Left colon (tissue), 2 donors: ENCODE measurements around the gene XRN1. TPM values are rescaled to one million over a fixed set of nuclear protein-coding genes. Genes with fewer than 3 reads are reported as not detected.

Experiments used
- ATAC-seq: fragments of 200-7000 bp; cut with Tn5 transposase; one replicate; pipeline ENCODE4 v1.9.1; 2020; ENCODE audit warnings: mild to moderate bottlenecking, moderate library complexity
- DNase-seq, 2 donors: peaks; one replicate each; pipeline ENCODE4 v3.0.0-alpha.2; 2020
- intact Hi-C, 2 donors: fragments of 100-400 bp; cut with DNase I in 1 of 2; cut with micrococcal nuclease in 1 of 2; formaldehyde crosslinking; loops; one replicate each; pipeline versions ENCODE4 v1.11.2 to v1.14.0; 2022; cut with DNase I, micrococcal nuclease
- long read RNA-seq: library from polyadenylated mRNA; unstranded; transcript quantifications from one replicate; pipeline ENCODE4 v2.0.0, GENCODE V29; 2021
- total RNA-seq, 2 donors: library from RNA; stranded (reverse); fragmentation: NEBNext Ultra II Directional; extraction: Animal tissue kit (Norgen Biotek cat#: 25700); gene quantifications; one replicate each; pipeline ENCODE4 v1.2.1, GENCODE V29; 2021
- donor health status: DM: no; HTN: no; CAD: no.
- donor health status: DM: yes; HTN: yes; CAD: no.

Gene XRN1, protein sequence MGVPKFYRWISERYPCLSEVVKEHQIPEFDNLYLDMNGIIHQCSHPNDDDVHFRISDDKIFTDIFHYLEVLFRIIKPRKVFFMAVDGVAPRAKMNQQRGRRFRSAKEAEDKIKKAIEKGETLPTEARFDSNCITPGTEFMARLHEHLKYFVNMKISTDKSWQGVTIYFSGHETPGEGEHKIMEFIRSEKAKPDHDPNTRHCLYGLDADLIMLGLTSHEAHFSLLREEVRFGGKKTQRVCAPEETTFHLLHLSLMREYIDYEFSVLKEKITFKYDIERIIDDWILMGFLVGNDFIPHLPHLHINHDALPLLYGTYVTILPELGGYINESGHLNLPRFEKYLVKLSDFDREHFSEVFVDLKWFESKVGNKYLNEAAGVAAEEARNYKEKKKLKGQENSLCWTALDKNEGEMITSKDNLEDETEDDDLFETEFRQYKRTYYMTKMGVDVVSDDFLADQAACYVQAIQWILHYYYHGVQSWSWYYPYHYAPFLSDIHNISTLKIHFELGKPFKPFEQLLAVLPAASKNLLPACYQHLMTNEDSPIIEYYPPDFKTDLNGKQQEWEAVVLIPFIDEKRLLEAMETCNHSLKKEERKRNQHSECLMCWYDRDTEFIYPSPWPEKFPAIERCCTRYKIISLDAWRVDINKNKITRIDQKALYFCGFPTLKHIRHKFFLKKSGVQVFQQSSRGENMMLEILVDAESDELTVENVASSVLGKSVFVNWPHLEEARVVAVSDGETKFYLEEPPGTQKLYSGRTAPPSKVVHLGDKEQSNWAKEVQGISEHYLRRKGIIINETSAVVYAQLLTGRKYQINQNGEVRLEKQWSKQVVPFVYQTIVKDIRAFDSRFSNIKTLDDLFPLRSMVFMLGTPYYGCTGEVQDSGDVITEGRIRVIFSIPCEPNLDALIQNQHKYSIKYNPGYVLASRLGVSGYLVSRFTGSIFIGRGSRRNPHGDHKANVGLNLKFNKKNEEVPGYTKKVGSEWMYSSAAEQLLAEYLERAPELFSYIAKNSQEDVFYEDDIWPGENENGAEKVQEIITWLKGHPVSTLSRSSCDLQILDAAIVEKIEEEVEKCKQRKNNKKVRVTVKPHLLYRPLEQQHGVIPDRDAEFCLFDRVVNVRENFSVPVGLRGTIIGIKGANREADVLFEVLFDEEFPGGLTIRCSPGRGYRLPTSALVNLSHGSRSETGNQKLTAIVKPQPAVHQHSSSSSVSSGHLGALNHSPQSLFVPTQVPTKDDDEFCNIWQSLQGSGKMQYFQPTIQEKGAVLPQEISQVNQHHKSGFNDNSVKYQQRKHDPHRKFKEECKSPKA (N-terminal part only)
- 10 to 100 TPM; 46.1 to 46.9 TPM for total RNA-seq
- long read RNA-seq, partial matches to known transcripts = 10 of 17 reads
- long read RNA-seq, other reads (novel, unspliced or antisense) = 7 of 17 reads

DNA sequence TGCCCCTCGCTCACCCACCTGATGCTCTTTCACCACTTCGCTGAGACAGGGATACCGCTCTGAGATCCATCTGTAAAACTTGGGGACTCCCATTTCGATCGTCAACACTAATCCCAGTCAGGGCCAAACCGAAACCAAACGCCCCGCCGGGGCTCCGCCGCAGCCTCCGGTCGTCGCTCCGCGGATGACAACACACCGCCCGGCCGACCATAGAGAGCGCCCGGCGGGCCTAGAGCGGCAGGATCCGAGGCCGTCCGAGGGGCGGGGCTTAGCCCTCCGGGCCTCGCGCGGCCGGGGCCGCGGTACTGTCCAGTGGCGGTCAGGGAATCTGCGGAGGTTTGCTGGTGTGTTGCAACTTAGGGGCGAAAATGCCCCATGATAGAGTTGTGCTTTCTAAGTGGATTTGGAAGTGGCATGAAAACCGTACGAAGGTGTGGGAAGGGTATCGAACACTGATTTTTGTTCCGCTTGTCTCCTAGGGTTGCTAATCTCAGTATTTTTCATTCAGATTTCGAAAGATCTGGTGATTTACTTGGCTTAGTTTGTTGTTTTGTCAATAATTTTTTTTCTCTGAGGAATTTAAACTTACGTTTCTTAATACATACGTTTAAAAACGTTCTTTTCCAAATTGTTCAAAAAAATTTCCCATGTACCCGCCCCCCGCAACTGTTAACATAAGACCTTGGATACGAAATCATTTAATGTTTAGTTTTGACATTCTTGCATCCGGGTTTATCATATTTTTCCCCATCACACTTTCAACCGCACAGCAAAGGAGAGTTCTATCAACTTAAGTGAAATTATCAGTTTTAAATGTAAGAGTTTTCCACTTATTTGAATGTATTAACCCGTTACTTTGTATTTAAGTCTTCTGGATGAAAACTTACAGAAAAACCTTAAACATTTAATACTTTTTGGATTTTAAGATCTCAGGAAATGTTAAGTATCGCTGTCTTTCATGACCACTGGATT lies at the start of gene XRN1:
TSS of gene XRN1 (minus strand) at position 186 of the 972 bp plus-strand sequence. CDS start at position 93, 93 bp downstream.
- intact Hi-C loops = no loop called here

DNA sequence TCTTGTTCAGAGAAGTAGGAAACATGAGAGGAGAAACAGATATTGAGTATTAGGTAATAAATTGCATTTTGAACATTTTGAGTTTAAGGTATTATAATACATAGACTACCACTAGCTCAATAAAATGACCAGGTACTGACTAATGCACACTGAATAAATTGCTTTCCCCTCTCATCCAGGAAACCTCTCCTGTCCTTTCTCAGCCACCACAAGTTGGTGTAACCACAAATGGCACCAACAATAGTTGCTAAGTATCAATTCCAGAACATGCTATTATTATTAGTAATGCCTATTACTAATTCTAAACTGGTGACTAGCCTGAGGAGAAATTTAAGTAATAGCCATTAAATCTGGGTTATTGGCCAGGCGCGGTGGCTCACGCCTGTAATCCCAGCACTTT lies 47.3 kb upstream of the XRN1 start:
- intact Hi-C loops = no loop called here
- DNase-seq = no peak
- no peak for ATAC-seq

More for the DNA sequence above, at the start of gene XRN1:
- ATAC-seq (peak; percentile 90), DNase-seq (peak; percentile 93 to 97)

DNA sequence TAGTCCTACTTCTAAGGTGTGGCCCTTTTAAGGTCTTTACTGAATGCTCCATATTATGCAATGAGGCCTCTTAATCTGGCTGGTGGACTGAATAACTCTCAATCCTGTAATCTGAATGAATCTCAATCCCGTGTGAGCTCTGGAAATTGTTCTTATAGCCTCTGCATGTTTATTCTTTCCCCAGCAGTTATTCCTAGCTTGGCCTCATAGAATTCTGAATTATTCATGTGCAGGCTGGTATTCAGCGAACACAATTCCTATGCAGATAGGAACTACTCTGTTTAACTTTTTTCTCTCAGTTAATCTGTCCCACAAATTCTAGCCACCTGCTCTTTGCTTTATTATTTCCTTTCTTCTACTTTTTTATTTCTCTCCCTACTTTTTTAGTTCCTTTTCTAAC lies 44.3 kb upstream of the XRN1 start:
- DNase-seq = no peak
- intact Hi-C loops = no loop called here
- ATAC-seq = no peak

DNA sequence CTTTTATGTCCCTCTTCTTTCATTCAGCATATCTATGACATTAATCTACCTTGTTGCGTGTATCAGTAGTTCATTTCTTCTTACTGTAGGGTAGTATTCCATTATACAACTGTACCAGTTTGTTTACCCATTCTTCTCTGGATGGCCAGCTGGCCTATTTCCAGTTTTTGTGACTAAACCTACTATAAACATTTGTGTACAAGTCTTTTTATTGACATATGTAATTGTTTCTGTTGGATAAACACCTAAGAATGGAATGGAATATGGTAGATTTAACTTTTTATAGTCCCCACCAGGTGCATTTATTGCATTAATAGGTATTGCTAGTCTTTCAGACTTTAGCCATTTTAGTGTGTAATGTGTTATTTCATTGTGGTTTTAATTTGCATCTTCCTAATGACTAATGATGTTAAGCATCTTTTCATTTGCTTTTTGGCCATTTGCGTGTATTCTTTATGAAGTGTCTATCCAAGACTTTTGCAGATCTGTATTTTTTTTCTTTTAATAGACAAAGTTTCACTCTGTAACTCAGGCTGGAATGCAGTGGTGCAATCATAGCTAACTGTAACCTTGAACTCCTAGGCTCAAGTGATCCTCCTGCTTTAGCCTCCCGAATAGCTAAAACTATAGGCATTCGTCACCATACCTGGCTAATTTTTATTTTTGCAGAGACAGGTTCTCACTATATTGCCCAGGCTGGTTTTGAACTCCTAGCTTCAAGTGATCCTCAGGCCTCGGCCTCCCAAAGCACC lies 41.9 kb upstream of the XRN1 start:
- no peak for DNase-seq
- intact Hi-C loops = no loop called here
- ATAC-seq = no peak

DNA sequence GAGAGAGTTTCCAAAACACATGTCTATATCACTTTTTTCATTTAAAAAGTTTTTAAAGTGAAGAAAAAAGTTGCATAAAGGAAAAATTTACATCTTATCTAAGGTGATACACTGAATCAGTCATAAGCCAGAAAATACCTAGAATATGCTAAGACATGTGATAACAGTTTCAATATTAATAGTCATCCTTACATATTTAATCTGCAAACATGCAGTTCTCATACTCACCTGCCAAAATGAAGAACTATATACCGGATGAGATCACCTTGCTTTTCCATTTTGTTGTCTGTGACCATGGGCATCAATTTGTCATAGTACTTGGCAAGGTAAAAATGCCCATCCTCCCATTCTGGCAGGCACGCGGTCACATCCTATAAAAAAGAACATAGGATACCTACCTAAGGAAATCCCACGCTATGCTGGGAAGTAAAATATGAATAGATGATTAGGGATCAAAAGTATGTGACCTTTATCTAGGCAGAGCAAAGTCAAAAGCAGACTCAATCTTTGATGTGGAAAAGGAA lies 37.1 kb upstream of the XRN1 start:
- no peak for DNase-seq
- ATAC-seq = no peak
- intact Hi-C loops = no loop called here

DNA sequence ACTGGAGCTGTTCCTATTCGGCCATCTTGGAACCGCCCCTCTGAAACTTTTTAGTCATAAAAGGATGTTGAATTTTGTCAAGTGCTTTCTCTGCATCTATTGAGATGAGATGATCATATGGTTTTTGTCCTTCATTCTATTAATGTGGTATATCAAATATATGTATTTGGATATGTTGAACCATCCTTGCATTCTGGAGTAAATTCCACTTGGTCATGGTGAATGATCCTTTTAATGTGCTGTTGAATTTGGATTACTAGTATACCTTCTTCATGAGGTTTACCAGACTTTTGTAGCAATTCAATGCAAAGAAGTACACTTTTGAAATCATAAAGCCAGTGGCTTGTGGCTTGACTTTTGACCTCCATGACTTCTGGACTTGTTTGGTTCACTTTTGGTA lies 33.4 kb upstream of the XRN1 start:
- intact Hi-C loops = no loop called here
- no peak for ATAC-seq
- DNase-seq = no peak

DNA sequence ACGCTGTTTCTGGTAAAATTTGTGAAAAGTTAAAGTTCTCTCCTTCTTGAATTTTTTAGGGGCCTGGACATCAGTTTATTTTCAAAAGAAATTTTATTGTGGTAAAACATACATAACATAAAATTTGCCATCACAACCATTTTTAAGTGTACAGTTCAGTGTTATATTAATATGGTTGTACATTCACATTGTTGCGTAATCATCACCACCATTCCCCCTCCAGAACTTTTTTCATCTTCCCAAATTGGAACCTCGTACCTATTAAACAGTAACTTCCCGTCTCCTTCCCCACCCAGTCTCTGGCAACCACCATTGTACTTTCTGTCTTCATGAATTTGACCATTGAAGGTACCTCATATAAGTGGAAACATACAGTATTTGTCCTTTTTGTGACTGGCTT lies 23.0 kb upstream of the XRN1 start:
- intact Hi-C loops = no loop called here
- ATAC-seq (no peak), DNase-seq (no peak)

DNA sequence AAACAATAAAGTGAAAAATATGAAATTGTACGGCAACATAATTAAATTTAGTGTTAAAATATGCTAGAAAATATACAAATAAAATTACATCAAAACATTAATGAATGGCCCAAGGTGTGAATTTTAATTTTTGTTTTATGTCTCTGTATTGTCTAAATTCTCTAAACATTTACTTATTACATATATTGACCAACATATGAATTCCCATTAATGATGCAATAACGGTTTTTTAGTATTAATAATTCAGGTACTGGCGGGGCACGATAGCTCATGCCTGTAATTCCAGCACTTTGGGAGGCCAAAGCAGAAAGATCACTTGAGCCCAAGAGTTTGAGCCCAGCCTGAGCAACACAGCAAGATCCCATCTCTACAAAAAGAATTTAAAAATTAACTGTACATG lies 20.6 kb upstream of the XRN1 start:
- ATAC-seq = no peak
- no peak for DNase-seq
- intact Hi-C loops = no loop called here

DNA sequence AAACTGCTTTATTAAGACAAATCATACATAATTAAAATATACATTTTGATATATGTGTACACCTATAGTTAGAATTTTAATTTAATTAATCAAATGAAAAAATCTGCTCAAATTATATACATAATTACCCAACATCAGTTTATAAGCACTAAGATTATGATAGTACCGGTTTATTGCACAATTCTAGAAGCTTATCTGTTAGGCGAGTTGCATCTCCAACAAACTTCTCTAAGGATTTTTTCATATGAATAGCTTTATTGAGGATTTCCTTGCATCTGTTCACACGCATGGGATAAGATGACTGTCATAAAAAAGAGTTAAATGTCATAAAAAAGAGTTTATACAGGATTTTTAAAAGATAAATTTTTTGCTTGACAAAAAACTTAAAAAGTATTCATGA lies 19.9 kb upstream of the XRN1 start:
- DNase-seq = no peak
- intact Hi-C loops = no loop called here
- no peak for ATAC-seq

DNA sequence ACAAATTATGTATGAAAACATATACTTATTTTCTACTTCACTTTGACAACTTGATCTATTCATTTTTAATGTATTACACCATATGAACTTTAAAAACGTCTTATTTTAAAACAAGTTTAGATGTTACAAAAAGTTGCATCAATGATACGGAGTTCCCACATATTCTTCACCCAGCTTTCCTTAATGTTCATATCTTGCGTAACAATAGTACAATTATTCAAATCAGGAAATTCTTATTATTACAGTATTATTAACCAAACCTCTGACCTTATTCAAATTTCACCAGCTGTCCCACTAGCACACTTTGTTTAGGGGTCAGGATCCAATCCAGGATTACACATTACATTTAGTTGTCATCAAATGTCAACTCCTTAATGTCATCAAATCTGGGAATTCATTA lies 12.9 kb upstream of the XRN1 start:
- intact Hi-C loops = no loop called here
- ATAC-seq (no peak), DNase-seq (no peak)

DNA sequence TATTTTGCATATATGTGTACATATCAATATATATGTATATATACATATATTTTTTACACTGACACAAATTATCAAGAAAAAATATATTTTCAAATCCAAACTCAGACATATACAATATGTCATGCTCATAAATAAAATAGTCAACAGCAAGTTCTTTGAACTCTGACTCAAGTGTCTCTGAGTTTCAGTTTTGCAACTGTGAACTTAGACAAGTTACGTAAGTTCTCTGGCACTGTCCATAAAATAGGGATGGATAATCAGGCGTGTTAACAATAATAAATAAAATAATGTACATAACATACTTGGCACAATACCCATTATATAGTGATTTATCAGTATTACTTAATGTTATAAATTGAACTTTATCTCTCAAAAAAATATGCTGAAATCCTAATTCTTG lies 12.1 kb upstream of the XRN1 start:
- intact Hi-C loops = no loop called here
- DNase-seq (no peak), ATAC-seq (no peak)

DNA sequence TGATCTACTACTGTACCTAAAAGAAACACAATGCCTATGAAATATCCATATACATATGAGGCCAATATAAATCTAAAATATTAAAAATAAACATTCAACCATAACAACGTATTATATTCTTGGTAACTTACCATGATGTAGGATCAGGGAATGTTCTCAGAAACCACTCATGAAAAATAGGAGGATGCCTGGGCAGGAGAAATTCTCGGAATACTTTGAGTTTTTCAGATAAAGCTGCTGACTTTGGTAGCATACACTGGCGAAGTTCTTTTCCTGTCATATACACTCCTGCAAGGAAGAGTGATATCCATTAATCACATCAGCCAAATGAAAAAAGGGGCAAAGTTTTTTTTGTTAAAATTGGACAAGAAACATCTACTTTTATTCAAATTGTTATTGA lies 11.3 kb upstream of the XRN1 start:
- no peak for ATAC-seq
- DNase-seq = no peak
- intact Hi-C loops = no loop called here

DNA sequence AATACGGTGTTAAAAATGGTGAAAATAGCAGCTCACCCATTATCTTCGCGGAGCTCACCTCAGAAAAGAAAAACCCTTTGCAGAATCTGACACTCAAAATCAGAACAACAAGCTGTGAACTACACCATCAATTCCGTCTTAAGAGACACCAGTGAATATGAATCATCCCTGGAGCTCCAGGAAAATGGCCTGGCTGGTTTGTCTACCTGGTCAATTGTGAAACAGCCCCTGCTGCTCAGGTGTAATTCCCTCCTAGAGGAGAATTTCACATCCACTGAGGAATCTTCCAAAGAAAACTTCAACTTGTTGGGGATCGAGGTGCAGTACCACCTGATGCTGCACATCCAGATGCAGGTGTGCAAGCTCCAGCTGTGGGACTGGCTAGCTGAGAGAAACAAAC lies 3.0 kb upstream of the XRN1 start:
- DNase-seq (no peak), ATAC-seq (no peak)
- intact Hi-C loops = no loop called here

DNA sequence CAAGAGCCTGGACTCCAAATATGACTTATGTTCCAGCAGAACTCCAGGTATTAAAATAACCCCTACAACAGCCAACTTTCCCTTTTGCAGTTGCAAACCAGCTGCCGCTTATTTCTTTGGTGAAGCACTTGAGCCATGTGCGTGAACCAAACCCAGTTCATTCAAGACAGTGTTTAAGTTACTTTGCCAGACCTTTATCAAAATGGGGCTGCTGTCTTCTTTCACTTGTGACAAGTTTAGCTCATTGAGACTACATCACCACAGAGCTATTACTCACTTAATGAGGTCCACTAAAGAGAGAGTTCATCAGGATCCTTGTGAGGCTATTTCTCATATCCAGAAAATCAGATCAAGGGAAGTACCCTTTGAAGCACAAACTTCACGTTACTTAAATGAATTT lies 2.4 kb upstream of the XRN1 start:
- no peak for ATAC-seq
- intact Hi-C loops = no loop called here
- no peak for DNase-seq

DNA sequence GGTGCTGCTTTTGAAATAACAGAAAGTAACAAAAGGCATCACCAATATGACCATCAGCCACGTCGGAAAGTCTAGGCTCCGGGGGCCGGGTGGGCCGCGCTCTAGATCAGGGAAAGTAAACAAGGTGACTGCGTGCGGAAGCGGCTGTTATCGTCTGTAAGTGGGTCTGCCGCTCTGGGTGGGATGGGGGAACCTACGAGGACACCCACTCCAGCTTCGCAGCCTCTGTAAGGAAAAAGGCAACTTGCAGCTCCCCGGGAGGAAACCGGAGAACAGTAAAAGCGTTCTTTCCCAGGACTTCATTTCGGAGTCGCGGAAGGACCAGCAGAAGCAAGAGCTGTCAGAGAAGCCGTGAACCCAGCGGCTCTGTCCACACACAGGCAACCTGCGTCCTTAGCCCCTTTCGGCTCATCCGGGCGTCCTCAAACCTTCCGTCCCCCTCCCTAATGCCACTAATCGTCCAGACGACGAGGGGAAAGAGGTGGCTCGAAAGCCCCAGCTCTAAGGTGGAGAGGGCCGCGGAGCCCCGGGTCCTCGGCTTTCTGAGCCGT lies 461 bp downstream of the XRN1 start:
- ATAC-seq = peak; percentile 42
- DNase-seq = peak; percentile 35 to 60
- intact Hi-C loops = no loop called here

DNA sequence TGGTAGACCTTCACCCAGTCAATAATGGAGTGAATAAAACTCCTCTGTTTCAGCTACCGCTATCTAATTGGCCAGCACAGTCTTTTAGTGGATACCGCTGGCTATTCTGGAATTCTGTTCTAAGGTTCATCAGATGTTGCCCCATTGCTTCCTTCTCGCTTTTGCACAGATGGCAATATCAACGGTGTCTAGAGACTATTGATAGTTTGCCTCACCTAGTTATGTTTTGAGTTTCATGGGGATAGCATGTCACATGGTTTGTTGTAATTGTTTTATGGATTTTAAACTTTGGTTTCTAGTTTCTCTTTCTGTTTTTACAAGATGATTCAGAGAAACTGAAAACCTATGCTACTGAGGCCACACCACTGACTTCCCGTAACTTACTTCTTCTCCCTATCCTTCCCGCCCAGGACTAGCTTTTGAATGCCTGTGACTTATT lies 2.0 kb downstream of the XRN1 start:
- intact Hi-C loops = no loop called here
- DNase-seq (peak in 1 of 2 donors; percentile 48), ATAC-seq (peak; percentile 75)

DNA sequence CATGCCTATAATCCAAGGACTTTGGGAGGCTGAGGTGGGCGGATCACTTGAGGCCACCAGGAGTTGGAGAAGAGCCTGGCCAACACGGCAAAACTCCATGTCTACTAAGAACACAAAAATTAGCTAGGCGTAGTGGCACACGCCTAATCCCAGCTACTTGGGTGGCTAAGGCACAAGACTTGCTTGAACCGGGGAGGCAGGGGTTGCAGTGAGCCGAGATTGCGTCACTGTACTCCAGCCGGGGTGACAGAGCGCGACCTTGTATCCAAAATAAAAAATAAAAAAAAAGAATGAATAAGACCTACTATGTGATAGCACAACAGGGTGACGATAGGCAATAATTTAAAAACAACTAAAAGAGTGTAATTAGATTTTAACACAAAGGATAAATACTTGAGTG lies 3.5 kb downstream of the XRN1 start:
- intact Hi-C loops = no loop called here
- ATAC-seq (no peak), DNase-seq (no peak)
